HepG2 (cell line): Measurements from ENCODE around the gene ABCC1.

Experiments used
- BHLHE40 ChIP-seq: IDR thresholded peaks from 2 replicates; pipeline ENCODE4 v1.6.1; 2011; ENCODE audit warnings: low read length, improper control_type of control experiment
- CTCF ChIP-seq: sonication (generic); formaldehyde crosslinking; IDR thresholded peaks from 2 replicates; pipeline ENCODE4 v1.5.0; 2020; ENCODE audit warnings: mild to moderate bottlenecking, missing genetic modification reagents, moderate library complexity
- HNF1B ChIP-seq: sonication (generic); formaldehyde crosslinking; IDR thresholded peaks from 2 replicates; pipeline ENCODE4 v1.5.1; 2020; ENCODE audit warnings: mild to moderate bottlenecking, moderate library complexity, missing genetic modification reagents
- NFE2L1 ChIP-seq: sonication (generic); formaldehyde crosslinking; IDR thresholded peaks from 2 replicates; pipeline ENCODE4 v1.4.0; 2020; ENCODE audit warnings: missing genetic modification reagents, mild to moderate bottlenecking, borderline replicate concordance
- POLR2A ChIP-seq, 2 experiments: IDR thresholded peaks; 2 replicates each; pipeline ENCODE4 v1.6.1; 2011; ENCODE audit warnings: low read depth in 2 of 2, low read length in 2 of 2, mild to moderate bottlenecking in 1 of 2, moderate library complexity in 1 of 2; ENCODE audit not compliant: insufficient read depth in 1 of 2
- RAD21 ChIP-seq: fragments of 450-650 bp; formaldehyde crosslinking; IDR thresholded peaks from 2 replicates; pipeline ENCODE4 v1.5.0; 2020; ENCODE audit warnings: mild to moderate bottlenecking
- SRF ChIP-seq: IDR thresholded peaks from 2 replicates; pipeline ENCODE4 v1.6.1; 2011; ENCODE audit warnings: mild to moderate bottlenecking, low read depth, low read length, moderate library complexity
- YY1 ChIP-seq: IDR thresholded peaks from 2 replicates; pipeline ENCODE4 v1.6.1; 2011; ENCODE audit warnings: low read length, low read depth, moderate library complexity, mild to moderate bottlenecking; ENCODE audit not compliant: insufficient read depth, insufficient replicate concordance
- ZNF230 ChIP-seq: sonication (generic); formaldehyde crosslinking; IDR thresholded peaks from 2 replicates; pipeline ENCODE4 v1.4.0; 2020; ENCODE audit warnings: mild to moderate bottlenecking, missing genetic modification reagents
- ZNF30 ChIP-seq: sonication (generic); formaldehyde crosslinking; IDR thresholded peaks from 2 replicates; pipeline ENCODE4 v1.5.0; 2020; ENCODE audit warnings: mild to moderate bottlenecking, missing genetic modification reagents

GRCh38 chr16:16080465-16081065, 131.1 kb downstream of the ABCC1 start:
- TF ChIP-seq POLR2A (IDR thresholded peaks at IDR 0.05; ENCODE audit: insufficient read depth in 1 of 2, low read depth in 2 of 2, low read length in 2 of 2): no peak
- TF ChIP-seq ZNF30 (CRISPR knock-in tag): no peak
- no peak for TF ChIP-seq ZNF230 (CRISPR knock-in tag)
- TF ChIP-seq YY1: no peak
- TF ChIP-seq CTCF (CRISPR knock-in tag): no peak
- no peak for TF ChIP-seq SRF
- no peak for TF ChIP-seq NFE2L1 (CRISPR knock-in tag)
- TF ChIP-seq RAD21 (CRISPR knock-in tag): no peak
- no peak for TF ChIP-seq BHLHE40
- no peak for TF ChIP-seq HNF1B (CRISPR knock-in tag)
